BJ (cell line): ENCODE measurements around the gene NGEF. TPM values are rescaled to one million over a fixed set of nuclear protein-coding genes. Genes with fewer than 3 reads are reported as not detected.

Source experiments
- CTCF ChIA-PET: fragments of 350-600 bp; formaldehyde crosslinking; extraction: SDS; loops from one replicate; lab custom pipeline; 2021; ENCODE audit warnings: antibody characterized with exemption, inconsistent platforms; lab: Yijun Ruan, JAX
- POLR2A ChIA-PET: fragments of 300-600 bp; sonication (Branson Sonifier 250); formaldehyde crosslinking; extraction: SDS; loops from one replicate; lab custom pipeline; 2021; ENCODE audit warnings: antibody characterized with exemption; lab: Charles Lee
- DNase-seq: peaks from one replicate; pipeline ENCODE4 v3.0.0-alpha.2; 2011; ENCODE audit warnings: low read depth
- H3K27me3 ChIP-seq: 2 replicates; pipeline ENCODE4 v1.6.0; 2011; ENCODE audit warnings: low read length; ENCODE audit not compliant: control insufficient read depth, insufficient read depth
- H3K36me3 ChIP-seq: 2 replicates; pipeline ENCODE4 v1.5.1; 2011; ENCODE audit warnings: low read length; ENCODE audit not compliant: control insufficient read depth, insufficient read depth
- H3K4me3 ChIP-seq: 2 replicates; pipeline ENCODE4 v1.5.1; 2011; ENCODE audit warnings: low read depth, mild to moderate bottlenecking, control low read depth, low read length
- CTCF ChIP-seq: IDR thresholded peaks from 2 replicates; pipeline ENCODE4 v1.5.1; 2011; ENCODE audit warnings: low read depth, mild to moderate bottlenecking, control low read depth, inconsistent platforms, low read length, moderate library complexity; ENCODE audit not compliant: insufficient read depth
- polyA plus RNA-seq: library from polyadenylated mRNA; depleted of rRNA; stranded (reverse); fragments of >200 nt; gene quantifications from 2 replicates; pipeline ENCODE4 v1.2.3, GENCODE V29; 2011

The NGEF gene
- polyA plus RNA-seq, 1 experiment: 0.23 TPM

DNA sequence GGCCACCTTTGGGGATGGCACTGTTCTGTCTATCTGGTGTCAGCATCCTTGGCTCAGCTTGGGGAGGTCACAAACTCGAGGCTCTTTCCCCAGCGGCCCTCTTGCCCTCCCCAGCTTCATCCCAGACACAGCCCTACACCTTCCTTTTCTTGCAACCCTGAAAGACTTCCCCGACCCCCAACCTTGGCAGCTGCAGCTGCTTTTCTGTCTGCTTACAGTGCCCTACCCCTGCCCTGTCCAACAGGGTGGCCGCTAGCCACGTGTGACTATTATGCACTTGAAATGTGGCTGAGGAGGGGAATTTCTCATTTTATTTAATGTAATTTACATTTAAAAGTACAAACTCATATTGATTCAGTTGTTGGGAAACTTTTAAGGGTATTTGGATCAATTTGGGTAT lies 41.3 kb downstream of the NGEF start:
- ChIA-PET CTCF (no interaction called here), POLR2A (no interaction called here)
- no peak for TF ChIP-seq CTCF
- DNase-seq: no peak
- Histone ChIP-seq H3K4me3 (no peak overlapping the region), H3K27me3 (peaks cover 6% of the 10 kb centered on the region), H3K36me3 (no peaks in the 10 kb centered on the region)

- H3K4me3 ChIP-seq: no peak overlapping the region
- CTCF ChIA-PET: no interaction called here
- POLR2A ChIA-PET: no interaction called here
- DNase-seq: no peak
- H3K27me3 ChIP-seq: peaks cover 6% of the 10 kb centered on the region
- TF ChIP-seq CTCF: no peak
- no peaks in the 10 kb centered on the region for H3K36me3 ChIP-seq
Measured at GRCh38 chr2:232970051-232970450, 43.0 kb downstream of the NGEF start.

- Histone ChIP-seq H3K4me3 (no peak overlapping the region), H3K27me3 (peaks cover 2% of the 10 kb centered on the region; the same call in 1 of the 2 replicates), H3K36me3 (no peaks in the 10 kb centered on the region)
- ChIA-PET CTCF (interaction anchor here (1.3 kb wide), 1 partner anchor 11 kb away, joined by 3 read pairs; no protein-coding TSS in a partner anchor), POLR2A (no interaction called here)
- TF ChIP-seq CTCF: no peak
- DNase-seq: no peak
Measured at GRCh38 chr2:232967474-232967873, 45.6 kb downstream of the NGEF start.

DNA sequence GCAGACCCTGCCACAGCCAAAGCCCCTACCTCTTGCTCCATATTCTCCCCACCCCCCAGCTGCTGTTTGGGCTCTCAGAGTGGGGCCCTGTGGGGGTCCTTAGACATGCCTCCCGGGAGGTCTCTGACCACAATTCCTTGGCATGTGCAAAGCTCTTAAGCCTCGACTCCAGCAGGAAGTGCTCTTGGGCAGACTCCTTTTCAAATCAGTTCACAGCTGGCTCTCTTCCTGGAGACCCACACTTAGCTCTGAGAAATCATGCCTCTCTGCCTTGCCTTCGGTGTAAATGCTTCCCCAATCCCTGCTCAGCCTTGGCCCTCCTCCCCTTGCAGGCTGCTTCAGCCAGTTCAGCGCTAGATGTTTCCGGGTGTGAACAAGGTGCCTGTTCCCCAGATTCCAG lies 46.9 kb downstream of the NGEF start:
- ChIA-PET POLR2A (no interaction called here), CTCF (no interaction called here)
- TF ChIP-seq CTCF: no peak
- Histone ChIP-seq H3K27me3 (0 out of 2 replicates have a peak, but pooled peaks cover 2% of the 10 kb centered on the region), H3K36me3 (no peaks in the 10 kb centered on the region), H3K4me3 (no peak overlapping the region)
- DNase-seq: no peak

DNA sequence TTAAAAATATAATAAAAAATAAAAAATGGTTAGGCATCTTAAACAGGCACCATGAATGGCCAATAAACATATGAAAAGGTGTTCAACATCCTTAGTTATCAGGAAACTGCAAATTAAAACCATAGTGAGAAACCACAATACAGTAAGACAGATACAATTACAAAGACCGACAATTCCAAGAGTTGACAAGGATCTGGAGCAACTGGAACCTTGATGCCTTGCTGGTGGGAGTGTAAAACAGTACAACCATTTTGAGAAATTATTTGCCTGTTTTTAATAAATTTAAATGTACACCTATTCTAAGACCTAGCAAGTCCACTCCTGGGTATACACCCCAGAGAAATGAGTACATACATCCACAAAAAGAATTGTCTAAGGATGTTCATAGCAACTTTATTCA lies 49.1 kb downstream of the NGEF start:
- no peak for DNase-seq
- CTCF ChIA-PET: no interaction called here
- H3K27me3 ChIP-seq: 0 out of 2 replicates have a peak, but pooled peaks cover 2% of the 10 kb centered on the region
- H3K36me3 ChIP-seq: no peaks in the 10 kb centered on the region
- TF ChIP-seq CTCF: no peak
- POLR2A ChIA-PET: no interaction called here
- no peak overlapping the region for H3K4me3 ChIP-seq
